ENCODE data around the gene SLC16A10. TPM values are rescaled to one million over a fixed set of nuclear protein-coding genes. Genes with fewer than 3 reads are reported as not detected.
"Not testable (repeated sequence)": the region's sequence is repeated elsewhere in the genome, so short reads cannot be mapped to it uniquely, and the experiment has no call there.

Gene SLC16A10
- total RNA-seq, 2 experiments from 2014 or later: 13.4 to 13.8 TPM

GRCh38 chr6:111185954-111186353, 98.7 kb downstream of the SLC16A10 start:
- no peak overlapping the region for H3K27ac ChIP-seq (ENCODE audit: low read depth in 1 of 2, low read length in 2 of 2)
- intact Hi-C loops (cut with DNase I, micrococcal nuclease): no loop called here
- ATAC-seq (ENCODE audit: poor library complexity) (no peak), DNase-seq (no peak)
- H3K4me1 ChIP-seq (ENCODE audit: insufficient read depth, low read length): no peaks in the 10 kb centered on the region
- Mint-ChIP-seq H3K9me3 (peaks cover 2% of the 10 kb centered on the region), H3K36me3 (ENCODE audit: low read depth) (peaks cover 50% of the 10 kb centered on the region), H3K4me3 (no peak overlapping the region), H3K27ac (no peak overlapping the region), H3K4me1 (ENCODE audit: low read depth) (no peaks in the 10 kb centered on the region), H3K27me3 (no peaks in the 10 kb centered on the region)
- CTCF ChIA-PET: no interaction called here
- no peaks in the 10 kb centered on the region for H3K27me3 ChIP-seq (ENCODE audit: control insufficient read depth in 1 of 2, insufficient read depth in 2 of 2, low read length in 2 of 2)
- TF ChIP-seq CTCF (IDR thresholded peaks at IDR 0.05): no peak
- H3K36me3 ChIP-seq (ENCODE audit: insufficient read depth, low read length): no peaks in the 10 kb centered on the region
- H3K4me3 ChIP-seq (ENCODE audit: low read length): no peak overlapping the region
- peaks cover 0 to 5% of the 10 kb centered on the region in 2 experiments for H3K9me3 ChIP-seq (ENCODE audit: control insufficient read depth in 1 of 2, insufficient read depth in 1 of 2, low read length in 2 of 2)
- POLR2A ChIA-PET: no interaction called here

GRCh38 chr6:111187874-111188273, 100.6 kb downstream of the SLC16A10 start:
- no peaks in the 10 kb centered on the region for H3K27me3 ChIP-seq (ENCODE audit: control insufficient read depth in 1 of 2, insufficient read depth in 2 of 2, low read length in 2 of 2)
- ChIA-PET POLR2A (no interaction called here), CTCF (no interaction called here)
- no peak overlapping the region for H3K4me3 Mint-ChIP-seq
- H3K27ac ChIP-seq (ENCODE audit: low read depth in 1 of 2, low read length in 2 of 2): no peak overlapping the region
- H3K27ac Mint-ChIP-seq: no peak overlapping the region
- no peaks in the 10 kb centered on the region for H3K4me1 ChIP-seq (ENCODE audit: insufficient read depth, low read length)
- no peak overlapping the region for H3K4me3 ChIP-seq (ENCODE audit: low read length)
- TF ChIP-seq CTCF (IDR thresholded peaks at IDR 0.05): no peak
- no peaks in the 10 kb centered on the region for H3K4me1 Mint-ChIP-seq (ENCODE audit: low read depth)
- peaks cover 50% of the 10 kb centered on the region for H3K36me3 Mint-ChIP-seq (ENCODE audit: low read depth)
- peaks cover 0 to 5% of the 10 kb centered on the region in 2 experiments for H3K9me3 ChIP-seq (ENCODE audit: control insufficient read depth in 1 of 2, insufficient read depth in 1 of 2, low read length in 2 of 2)
- ATAC-seq (ENCODE audit: poor library complexity): no peak
- H3K27me3 Mint-ChIP-seq: no peaks in the 10 kb centered on the region
- no peak for DNase-seq
- no peaks in the 10 kb centered on the region for H3K36me3 ChIP-seq (ENCODE audit: insufficient read depth, low read length)
- intact Hi-C loops (cut with DNase I, micrococcal nuclease): no loop called here
- peaks cover 2% of the 10 kb centered on the region for H3K9me3 Mint-ChIP-seq

GRCh38 chr6:111189666-111190210, 102.4 kb downstream of the SLC16A10 start:
- H3K36me3 ChIP-seq (ENCODE audit: insufficient read depth, low read length); H3K27me3 ChIP-seq (ENCODE audit: control insufficient read depth in 1 of 2, insufficient read depth in 2 of 2, low read length in 2 of 2); intact Hi-C loops (cut with DNase I, micrococcal nuclease); H3K4me3 ChIP-seq (ENCODE audit: low read length); H3K4me1 Mint-ChIP-seq (ENCODE audit: low read depth); H3K27ac ChIP-seq (ENCODE audit: low read depth in 1 of 2, low read length in 2 of 2); H3K9me3 Mint-ChIP-seq; DNase-seq; ATAC-seq (ENCODE audit: poor library complexity); H3K27ac Mint-ChIP-seq; H3K9me3 ChIP-seq (ENCODE audit: control insufficient read depth in 1 of 2, insufficient read depth in 1 of 2, low read length in 2 of 2); H3K4me3 Mint-ChIP-seq; H3K27me3 Mint-ChIP-seq; H3K4me1 ChIP-seq (ENCODE audit: insufficient read depth, low read length): not testable (repeated sequence)
- ChIA-PET POLR2A (interaction anchor here (0.5 kb wide), 1 partner anchor 10 kb away, joined by 4 read pairs; no protein-coding TSS in a partner anchor), CTCF (interaction anchor here (0.6 kb wide), 1 partner anchor 67 kb away, joined by 4 read pairs; no protein-coding TSS in a partner anchor)
- peaks cover 43% of the 10 kb centered on the region for H3K36me3 Mint-ChIP-seq (ENCODE audit: low read depth)

- H3K4me1 ChIP-seq (ENCODE audit: insufficient read depth, low read length): no peaks in the 10 kb centered on the region
- no peak for TF ChIP-seq CTCF (IDR thresholded peaks at IDR 0.05)
- peaks cover 0 to 5% of the 10 kb centered on the region in 2 experiments for H3K9me3 ChIP-seq (ENCODE audit: control insufficient read depth in 1 of 2, insufficient read depth in 1 of 2, low read length in 2 of 2)
- ChIA-PET POLR2A (no interaction called here), CTCF (no interaction called here)
- H3K27me3 ChIP-seq (ENCODE audit: control insufficient read depth in 1 of 2, insufficient read depth in 2 of 2, low read length in 2 of 2): no peaks in the 10 kb centered on the region
- intact Hi-C loops (cut with DNase I, micrococcal nuclease): no loop called here
- H3K36me3 Mint-ChIP-seq (ENCODE audit: low read depth): peaks cover 39% of the 10 kb centered on the region
- DNase-seq (no peak), ATAC-seq (ENCODE audit: poor library complexity) (no peak)
- H3K4me1 Mint-ChIP-seq (ENCODE audit: low read depth): peaks cover 7% of the 10 kb centered on the region
- H3K36me3 ChIP-seq (ENCODE audit: insufficient read depth, low read length): no peaks in the 10 kb centered on the region
- no peak overlapping the region for H3K27ac Mint-ChIP-seq
- H3K27ac ChIP-seq (ENCODE audit: low read depth in 1 of 2, low read length in 2 of 2): no peak overlapping the region
- H3K27me3 Mint-ChIP-seq: no peaks in the 10 kb centered on the region
- H3K4me3 ChIP-seq (ENCODE audit: low read length): no peak overlapping the region
- no peak overlapping the region for H3K4me3 Mint-ChIP-seq
- peaks cover 2% of the 10 kb centered on the region for H3K9me3 Mint-ChIP-seq
These were observed 103.3 kb downstream of the SLC16A10 start for GRCh38 chr6:111190637-111191036.

- POLR2A ChIA-PET; H3K27me3 ChIP-seq (ENCODE audit: control insufficient read depth in 1 of 2, insufficient read depth in 2 of 2, low read length in 2 of 2); DNase-seq; H3K27ac Mint-ChIP-seq; H3K4me1 ChIP-seq (ENCODE audit: insufficient read depth, low read length); H3K9me3 Mint-ChIP-seq; H3K27ac ChIP-seq (ENCODE audit: low read depth in 1 of 2, low read length in 2 of 2); H3K4me1 Mint-ChIP-seq (ENCODE audit: low read depth); H3K9me3 ChIP-seq (ENCODE audit: control insufficient read depth in 1 of 2, insufficient read depth in 1 of 2, low read length in 2 of 2); intact Hi-C loops (cut with DNase I, micrococcal nuclease); H3K4me3 Mint-ChIP-seq; ATAC-seq (ENCODE audit: poor library complexity); CTCF ChIA-PET; H3K4me3 ChIP-seq (ENCODE audit: low read length); H3K36me3 ChIP-seq (ENCODE audit: insufficient read depth, low read length); H3K27me3 Mint-ChIP-seq: not testable (repeated sequence)
- peaks cover 39% of the 10 kb centered on the region for H3K36me3 Mint-ChIP-seq (ENCODE audit: low read depth)
These were observed 103.8 kb downstream of the SLC16A10 start for GRCh38 chr6:111191136-111191535.
